Testis (tissue), 3 donors: ENCODE results near the gene MAPKAPK5. TPM values are rescaled to one million over a fixed set of nuclear protein-coding genes. Genes with fewer than 3 reads are reported as not detected.

Experiments
- DNase-seq: peaks from one replicate; pipeline ENCODE4 v3.0.0-alpha.2; 2019
- H3K27ac ChIP-seq, 2 donors: fragments of 200-600 bp; sonication (generic); one replicate each; pipeline ENCODE4 v1.5.1; 2019
- H3K27me3 ChIP-seq: fragments of 200-600 bp; sonication (generic); one replicate; pipeline ENCODE4 v1.5.1; 2019
- H3K36me3 ChIP-seq: fragments of 200-600 bp; sonication (generic); one replicate; pipeline ENCODE4 v1.5.1; 2017; ENCODE audit warnings: low read depth; ENCODE audit errors: missing control alignments
- H3K4me1 ChIP-seq: fragments of 200-600 bp; sonication (generic); one replicate; pipeline ENCODE4 v1.5.1; 2019
- H3K4me3 ChIP-seq, 2 donors: fragments of 200-600 bp; sonication (generic); one replicate each; pipeline ENCODE4 v1.5.1; 2017 to 2019
- H3K9me3 ChIP-seq: fragments of 200-600 bp; sonication (generic); one replicate; pipeline ENCODE4 v1.5.1; 2017
- CTCF ChIP-seq, 3 experiments: fragments of 450-650 bp in 2 of 3; fragments of 200-600 bp in 1 of 3; sonication (generic) in 1 of 3; IDR thresholded peaks; one replicate each; pipeline ENCODE4 v1.5.1; 2016 to 2019; ENCODE audit warnings: antibody characterized with exemption in 3 of 3, mild to moderate bottlenecking in 2 of 3, moderate library complexity in 1 of 3
- POLR2A ChIP-seq: fragments of 450-650 bp; IDR thresholded peaks from one replicate; pipeline ENCODE4 v1.6.1; 2017; ENCODE audit warnings: antibody characterized with exemption, mild to moderate bottlenecking, moderate library complexity
- WGBS, 2 donors: methylation state at CpG; one replicate each; pipeline ENCODE4 v1.1.5; 2018; 5-methylcytosine and 5-hydroxymethylcytosine counted together
- intact Hi-C: fragments of 100-400 bp; cut with DNase I; formaldehyde crosslinking; loops from one replicate; pipeline ENCODE4 v1.15.1; 2023; ENCODE audit warnings: low total_unique reads
- polyA plus RNA-seq: library from polyadenylated mRNA; stranded (reverse); fragments of 350-450 nt; fragmentation: Illumina TruSeq; extraction: RNeasy Lipid Tissue Mini Kit (QIAGEN cat#74804); gene quantifications from one replicate; pipeline ENCODE4 v1.2.3, GENCODE V29; 2014; ENCODE audit warnings: low read depth, low replicate concordance; ENCODE audit not compliant: insufficient read depth
- total RNA-seq, 2 donors: library from RNA; depleted of rRNA; stranded (reverse); fragments of >200 nt; gene quantifications; one replicate each; pipeline ENCODE4 v1.2.3, GENCODE V29; 2016

Gene MAPKAPK5
- total and polyA plus RNA-seq, 3 donors from 2014 or later, result 35.6 to 77.8 (median 62.9) TPM

- Histone ChIP-seq H3K4me1 (no peaks in the 10 kb centered on the region), H3K9me3 (no peaks in the 10 kb centered on the region), H3K4me3 (no peak overlapping the region), H3K36me3 (no peaks in the 10 kb centered on the region), H3K27me3 (no peaks in the 10 kb centered on the region), H3K27ac (no peak overlapping the region)
- TF ChIP-seq CTCF (IDR thresholded peaks at IDR 0.05) (no peak), POLR2A (no peak)
- DNase-seq, result no peak
- WGBS, 2 donors, result 87 to 92% methylated on average over 7 of the region's 7 CpGs
- intact Hi-C loops, result no loop called here
Observed at GRCh38 chr12:111873113-111873512, 31.1 kb downstream of the MAPKAPK5 start.

GRCh38 chr12:111881716-111882115 is 39.7 kb downstream of the MAPKAPK5 start:
- H3K36me3 ChIP-seq, result no peaks in the 10 kb centered on the region
- H3K27ac ChIP-seq, result no peak overlapping the region
- H3K9me3 ChIP-seq, result no peaks in the 10 kb centered on the region
- H3K4me3 ChIP-seq, result no peak overlapping the region
- intact Hi-C loops, result no loop called here
- H3K27me3 ChIP-seq, result no peaks in the 10 kb centered on the region
- no peaks in the 10 kb centered on the region for H3K4me1 ChIP-seq
- no peak for DNase-seq
- TF ChIP-seq CTCF (IDR thresholded peaks at IDR 0.05) (no peak), POLR2A (no peak)
- WGBS, 2 donors, result 100% methylated on average over 1 of the region's 1 CpG

- WGBS, 2 donors, result 91 to 93% methylated on average over 7 of the region's 7 CpGs
- Histone ChIP-seq H3K4me1 (no peaks in the 10 kb centered on the region), H3K27me3 (no peaks in the 10 kb centered on the region), H3K36me3 (no peaks in the 10 kb centered on the region), H3K27ac (no peak overlapping the region), H3K9me3 (no peaks in the 10 kb centered on the region), H3K4me3 (no peak overlapping the region)
- no peak for DNase-seq
- TF ChIP-seq CTCF (IDR thresholded peaks at IDR 0.05) (no peak), POLR2A (no peak)
- intact Hi-C loops, result no loop called here
Observed at GRCh38 chr12:111886662-111887545, 44.9 kb downstream of the MAPKAPK5 start.

GRCh38 chr12:111887926-111888745 is 46.1 kb downstream of the MAPKAPK5 start:
- WGBS, 2 donors, result 93 to 94% methylated on average over 11 of the region's 11 CpGs
- TF ChIP-seq CTCF (IDR thresholded peaks at IDR 0.05) (no peak), POLR2A (no peak)
- H3K36me3 ChIP-seq, result no peaks in the 10 kb centered on the region

More at GRCh38 chr12:111887926-111888745, 46.1 kb downstream of the MAPKAPK5 start:
- intact Hi-C loops, result no loop called here
- no peak for DNase-seq
- Histone ChIP-seq H3K9me3 (no peaks in the 10 kb centered on the region), H3K27me3 (no peaks in the 10 kb centered on the region), H3K27ac (no peak overlapping the region), H3K4me3 (no peak overlapping the region), H3K4me1 (no peaks in the 10 kb centered on the region)
